ENCODE results near the gene LRRC74A.
"Not testable (repeated sequence)": the region's sequence is repeated elsewhere in the genome, so short reads cannot be mapped to it uniquely, and the experiment has no call there.

DNA sequence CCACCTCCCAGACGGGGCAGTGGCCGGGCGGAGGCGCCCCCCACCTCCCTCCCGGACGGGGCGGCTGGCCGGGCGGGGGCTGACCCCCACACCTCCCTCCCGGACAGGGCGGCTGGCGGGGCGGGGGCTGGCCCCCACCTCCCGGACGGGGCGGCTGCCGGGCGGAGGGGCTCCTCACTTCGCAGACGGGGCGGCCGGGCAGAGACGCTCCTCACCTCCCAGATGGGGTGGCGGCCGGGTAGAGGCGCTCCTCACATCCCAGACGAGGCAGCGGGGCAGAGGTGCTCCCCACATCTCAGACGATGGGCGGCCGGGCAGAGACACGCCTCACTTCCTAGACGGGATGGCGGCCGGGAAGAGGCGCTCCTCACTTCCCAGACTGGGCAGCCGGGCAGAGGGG is 71.8 kb downstream of the LRRC74A start:
- TF ChIP-seq RARB (CRISPR knock-in tag; IDR thresholded peaks at IDR 0.05); ZFP30 (CRISPR knock-in tag; IDR thresholded peaks at IDR 0.05); ZNF70 (CRISPR knock-in tag; IDR thresholded peaks at IDR 0.05); GLIS3 (CRISPR knock-in tag; IDR thresholded peaks at IDR 0.05); BACH2 (CRISPR knock-in tag; IDR thresholded peaks at IDR 0.05; ENCODE audit: borderline replicate concordance); ZFP3 (CRISPR knock-in tag; IDR thresholded peaks at IDR 0.05); ARNTL (CRISPR knock-in tag; IDR thresholded peaks at IDR 0.05; ENCODE audit: borderline replicate concordance, low read depth); PPARA (CRISPR knock-in tag; IDR thresholded peaks at IDR 0.05; ENCODE audit: borderline replicate concordance); CSRNP3 (CRISPR knock-in tag; IDR thresholded peaks at IDR 0.05): not testable (repeated sequence)
- TF ChIP-seq, protein P1, sequence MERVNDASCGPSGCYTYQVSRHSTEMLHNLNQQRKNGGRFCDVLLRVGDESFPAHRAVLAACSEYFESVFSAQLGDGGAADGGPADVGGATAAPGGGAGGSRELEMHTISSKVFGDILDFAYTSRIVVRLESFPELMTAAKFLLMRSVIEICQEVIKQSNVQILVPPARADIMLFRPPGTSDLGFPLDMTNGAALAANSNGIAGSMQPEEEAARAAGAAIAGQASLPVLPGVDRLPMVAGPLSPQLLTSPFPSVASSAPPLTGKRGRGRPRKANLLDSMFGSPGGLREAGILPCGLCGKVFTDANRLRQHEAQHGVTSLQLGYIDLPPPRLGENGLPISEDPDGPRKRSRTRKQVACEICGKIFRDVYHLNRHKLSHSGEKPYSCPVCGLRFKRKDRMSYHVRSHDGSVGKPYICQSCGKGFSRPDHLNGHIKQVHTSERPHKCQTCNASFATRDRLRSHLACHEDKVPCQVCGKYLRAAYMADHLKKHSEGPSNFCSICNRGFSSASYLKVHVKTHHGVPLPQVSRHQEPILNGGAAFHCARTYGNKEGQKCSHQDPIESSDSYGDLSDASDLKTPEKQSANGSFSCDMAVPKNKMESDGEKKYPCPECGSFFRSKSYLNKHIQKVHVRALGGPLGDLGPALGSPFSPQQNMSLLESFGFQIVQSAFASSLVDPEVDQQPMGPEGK (CRISPR knock-in tag; IDR thresholded peaks at IDR 0.05; ENCODE audit: borderline replicate concordance), result not testable (repeated sequence)

Measured in SK-N-SH treated with all-trans-retinoic acid at 6 μM for 48 hours (cell line).